Measurements from ENCODE around the gene SPINK7.
"Not testable (repeated sequence)": the region's sequence is repeated elsewhere in the genome, so short reads cannot be mapped to it uniquely, and the experiment has no call there.

SPINK7 gene

GRCh38 chr5:148312153-148312552 is at the start of gene SPINK7:
Gene SPINK7 (plus strand): TSS chr5:148312423. CDS start chr5:148312484, 61 bp downstream.
- no peak for DNase-seq (ENCODE audit: low spot score)

- no peak for DNase-seq (ENCODE audit: low spot score)
These were observed 44.3 kb upstream of the SPINK7 start for GRCh38 chr5:148267962-148268361.

GRCh38 chr5:148268566-148268965 is 43.7 kb upstream of the SPINK7 start, which contains the start of gene SPINK13:
Gene SPINK13 (plus strand): TSS chr5:148268794. CDS start chr5:148270073, 1,279 bp downstream.
- no peak for DNase-seq (ENCODE audit: low spot score)

- DNase-seq (ENCODE audit: low spot score), result not testable (repeated sequence)
These were observed 37.1 kb upstream of the SPINK7 start for GRCh38 chr5:148275129-148275528.

GRCh38 chr5:148280893-148281292 is 31.3 kb upstream of the SPINK7 start:
- DNase-seq (ENCODE audit: low spot score), result not testable (repeated sequence)

GRCh38 chr5:148281336-148281735 is 30.9 kb upstream of the SPINK7 start:
- DNase-seq (ENCODE audit: low spot score), result not testable (repeated sequence)

- no peak for DNase-seq (ENCODE audit: low spot score)
These were observed 21.7 kb upstream of the SPINK7 start for GRCh38 chr5:148290271-148291195.

GRCh38 chr5:148297731-148298130 is 14.5 kb upstream of the SPINK7 start:
- DNase-seq (ENCODE audit: low spot score), result no peak

- no peak for DNase-seq (ENCODE audit: low spot score)
These were observed 5.8 kb upstream of the SPINK7 start for GRCh38 chr5:148306446-148306845.

- DNase-seq (ENCODE audit: low spot score), result no peak
These were observed 3.2 kb upstream of the SPINK7 start for GRCh38 chr5:148309019-148309418.

GRCh38 chr5:148309746-148310145 is 2.5 kb upstream of the SPINK7 start:
- no peak for DNase-seq (ENCODE audit: low spot score)

- DNase-seq (ENCODE audit: low spot score), result no peak
These were observed 739 bp upstream of the SPINK7 start for GRCh38 chr5:148311484-148311883.

- no peak for DNase-seq (ENCODE audit: low spot score)
These were observed 2.0 kb downstream of the SPINK7 start for GRCh38 chr5:148314187-148314586.

GRCh38 chr5:148314731-148315130 is 2.5 kb downstream of the SPINK7 start:
- no peak for DNase-seq (ENCODE audit: low spot score)

GRCh38 chr5:148320011-148320963 is 8.1 kb downstream of the SPINK7 start:
- not testable (repeated sequence) for DNase-seq (ENCODE audit: low spot score)

- no peak for DNase-seq (ENCODE audit: low spot score)
These were observed 21.1 kb downstream of the SPINK7 start for GRCh38 chr5:148333262-148333849.

GRCh38 chr5:148335259-148335658 is 23.0 kb downstream of the SPINK7 start, which contains the start of gene SPINK9:
Gene SPINK9 (plus strand): TSS chr5:148335559. CDS start chr5:148335614, 55 bp downstream.
- no peak for DNase-seq (ENCODE audit: low spot score)

GRCh38 chr5:148336704-148337435 is 24.6 kb downstream of the SPINK7 start:
- DNase-seq (ENCODE audit: low spot score), result no peak

GRCh38 chr5:148342371-148343045 is 30.3 kb downstream of the SPINK7 start:
- no peak for DNase-seq (ENCODE audit: low spot score)

GRCh38 chr5:148343046-148343407 is 30.8 kb downstream of the SPINK7 start:
- no peak for DNase-seq (ENCODE audit: low spot score)

Measured in left forelimb (tissue), 1 donor.